Adrenal gland (tissue), 12 donors: ENCODE results near the gene PRDX2. TPM values are rescaled to one million over a fixed set of nuclear protein-coding genes. Genes with fewer than 3 reads are reported as not detected.

Experiments used
- DNase-seq, 7 donors: peaks; one replicate each; pipeline ENCODE4 v3.0.0-alpha.2; 2019 to 2020
- H3K27ac ChIP-seq, 5 donors: fragments of 200-600 bp; sonication (generic) in 4 of 5; 1 replicate in 3 of 5; 2 replicates in 2 of 5; pipeline versions ENCODE4 v1.5.1 to v1.8.0; 2016 to 2020; ENCODE audit warnings: mild to moderate bottlenecking in 1 of 5
- H3K27me3 ChIP-seq: fragments of 200-600 bp; 2 replicates; pipeline ENCODE4 v1.8.0; 2021
- H3K36me3 ChIP-seq, 2 donors: fragments of 200-600 bp; replicated peaks in 1 of 2; 1 replicate in 1 of 2; 2 replicates in 1 of 2; pipeline versions ENCODE4 v1.5.1 to v1.8.0; 2018 to 2022
- H3K4me1 ChIP-seq, 2 donors: fragments of 200-600 bp; replicated peaks in 1 of 2; 1 replicate in 1 of 2; 2 replicates in 1 of 2; pipeline versions ENCODE4 v1.5.1 to v1.8.0; 2018 to 2021
- H3K4me3 ChIP-seq, 4 donors: fragments of 200-600 bp; sonication (generic) in 3 of 4; one replicate each; pipeline ENCODE4 v1.5.1; 2016 to 2018
- H3K9me3 ChIP-seq, 3 donors: fragments of 200-600 bp; sonication (generic) in 1 of 3; replicated peaks in 1 of 3; 1 replicate in 2 of 3; 2 replicates in 1 of 3; pipeline versions ENCODE4 v1.5.1 to v1.8.0; 2016 to 2021
- CTCF ChIP-seq, 6 experiments: fragments of 450-650 bp in 4 of 6; fragments of 200-600 bp in 2 of 6; sonication (generic) in 1 of 6; IDR thresholded peaks; 1 replicate in 5 of 6; 2 replicates in 1 of 6; pipeline versions ENCODE4 v1.5.1 to v1.8.0; 2016 to 2021; ENCODE audit warnings: antibody characterized with exemption in 6 of 6, mild to moderate bottlenecking in 2 of 6, moderate library complexity in 1 of 6
- POLR2A ChIP-seq, 2 donors: fragments of 450-650 bp; IDR thresholded peaks; one replicate each; pipeline ENCODE4 v1.6.1; 2017; ENCODE audit warnings: antibody characterized with exemption in 2 of 2, mild to moderate bottlenecking in 2 of 2, moderate library complexity in 1 of 2
- WGBS, 4 donors: extraction: QIAGEN DNeasy Blood & Tissue Kit in 2 of 4; methylation state at CpG; one replicate each; pipeline versions ENCODE4 v1.1.5 to v1.1.7; 2013 to 2017; 5-methylcytosine and 5-hydroxymethylcytosine counted together
- intact Hi-C, 2 donors: fragments of 100-400 bp; cut with DNase I; formaldehyde crosslinking; loops; one replicate each; pipeline versions ENCODE4 v1.14.1 to v1.15.0; 2022 to 2023
- microRNA-seq, 3 donors: library from miRNA; unstranded; fragments of <30 nt; microRNA quantifications; one replicate each; pipeline ENCODE4, GENCODE V29; 2017 to 2020
- polyA plus RNA-seq, 3 donors: library from polyadenylated mRNA; stranded (reverse); fragments of 200-250 nt in 2 of 3; fragments of 350-450 nt in 1 of 3; fragmentation: Illumina TruSeq in 1 of 3; extraction: RNeasy Lipid Tissue Mini Kit (QIAGEN cat#74804) in 1 of 3; gene quantifications; one replicate each; pipeline ENCODE4 v1.2.3, GENCODE V29; 2013 to 2014
- small RNA-seq, 2 donors: library from RNA; depleted of rRNA; stranded (forward); fragments of <200 nt; gene quantifications; one replicate each; pipeline ENCODE3, GENCODE V24; 2016
- total RNA-seq, 9 donors: library from RNA; depleted of rRNA in 4 of 9; stranded (reverse); fragments of >200 nt in 4 of 9; fragments of 120-200 nt in 1 of 9; fragmentation: NEBNext Ultra II Directional in 1 of 9; extraction: Animal tissue kit (Norgen Biotek cat#: 25700) in 1 of 9; gene quantifications; one replicate each; pipeline versions ENCODE4 v1.1.0 to v1.2.4, GENCODE V29; 2013 to 2023
- donor health status: healthy with polysubstance abuse.
- donor health status: Bipolar disorder and iron deficiency.
- donor health status: DM: yes; HTN: yes; CAD: no.
- donor health status: DM: no; HTN: no; CAD: no.
- donor health status: DM: no; HTN: no; CAD: no.
- donor health status: DM: yes; HTN: yes; CAD: no.

PRDX2 gene
- total and polyA plus RNA-seq, 12 donors = 146 to 1,660 (median 835) TPM

GRCh38 chr19:12750851-12751250 lies 50.7 kb downstream of the PRDX2 start:
- Histone ChIP-seq H3K4me1 (no peaks in the 10 kb centered on the region), H3K4me3 (no peak overlapping the region), H3K27ac (no peak overlapping the region), H3K36me3 (peaks cover 0 to 17% of the 10 kb centered on the region in 2 donors), H3K9me3 (no peaks in the 10 kb centered on the region), H3K27me3 (no peaks in the 10 kb centered on the region)
- TF ChIP-seq POLR2A (IDR thresholded peaks at IDR 0.05) (no peak), CTCF (IDR thresholded peaks at IDR 0.05) (no peak)
- no peak for DNase-seq
- WGBS, 4 donors = 64 to 72% (median 66%) methylated on average over 9 of the region's 9 CpGs
- intact Hi-C loops = loop anchor here in 1 of 2 donors (5.0 kb wide), 1 partner anchor 34 kb away; no protein-coding TSS in a partner anchor

- intact Hi-C loops = loop anchor here in 1 of 2 donors (5.0 kb wide), 1 partner anchor 33 kb away; no protein-coding TSS in a partner anchor
- DNase-seq = no peak
- no peaks in the 10 kb centered on the region for H3K27me3 ChIP-seq
- H3K4me3 ChIP-seq = no peak overlapping the region
- TF ChIP-seq POLR2A (IDR thresholded peaks at IDR 0.05) (no peak), CTCF (IDR thresholded peaks at IDR 0.05) (no peak)
- peaks cover 0 to 25% of the 10 kb centered on the region in 2 donors for H3K36me3 ChIP-seq
- no peaks in the 10 kb centered on the region for H3K9me3 ChIP-seq
- no peak overlapping the region for H3K27ac ChIP-seq
- WGBS, 4 donors = 36 to 45% (median 42%) methylated on average over 8 to 24 of the region's 24 CpGs
- no peaks in the 10 kb centered on the region for H3K4me1 ChIP-seq
These were observed 51.6 kb downstream of the PRDX2 start for GRCh38 chr19:12749938-12750521.

GRCh38 chr19:12748489-12748888 lies 53.1 kb downstream of the PRDX2 start:
- 82 to 85% (median 84%) methylated on average over 4 to 6 of the region's 6 CpGs for WGBS, 4 donors
- DNase-seq = no peak
- H3K27me3 ChIP-seq = no peaks in the 10 kb centered on the region
- no peak overlapping the region for H3K4me3 ChIP-seq
- peaks cover 0 to 34% of the 10 kb centered on the region in 2 donors for H3K36me3 ChIP-seq
- H3K4me1 ChIP-seq = no peaks in the 10 kb centered on the region
- intact Hi-C loops = no loop called here
- TF ChIP-seq POLR2A (IDR thresholded peaks at IDR 0.05) (no peak), CTCF (IDR thresholded peaks at IDR 0.05) (no peak)
- no peak overlapping the region for H3K27ac ChIP-seq
- H3K9me3 ChIP-seq = no peaks in the 10 kb centered on the region

Small RNA genes within 50 kb of the gene (microRNA-seq; reads per million reads assigned to microRNA genes)
- gene MIR5684 = 0 reads per million in 3 donors

Small RNA genes within 50 kb of the gene (small RNA-seq; reads per million reads assigned to genes)
- gene MIR5684 = 0 reads per million in 2 donors

Other genes starting within 250 kb of the PRDX2 start
- gene ZNF490, start 191.0 kb downstream of the PRDX2 start, total RNA-seq = 10 to 100 TPM in 2 of 9 donors, 1 to 10 TPM in 7; 5.3 to 10.9 (median 6.8) TPM
- 1 to 10 TPM in 1 of 3 donors, under 1 TPM in 2; 0.34 to 2.6 (median 0.97) TPM for gene ZNF490, start 191.0 kb downstream of the PRDX2 start, polyA plus RNA-seq
- gene ZNF791, start 190.9 kb downstream of the PRDX2 start, total RNA-seq = 10 to 100 TPM in 7 of 9 donors, 1 to 10 TPM in 2; 6.9 to 33.4 (median 17.7) TPM
- 10 to 100 TPM in 1 of 3 donors, 1 to 10 TPM in 2; 6.0 to 21.9 (median 7.3) TPM for gene ZNF791, start 190.9 kb downstream of the PRDX2 start, polyA plus RNA-seq
- 100 to 1,000 TPM in 6 of 9 donors, 10 to 100 TPM in 3; 25.0 to 131 (median 111) TPM for gene MAN2B1, start 135.1 kb downstream of the PRDX2 start, total RNA-seq
- gene MAN2B1, start 135.1 kb downstream of the PRDX2 start, polyA plus RNA-seq = 100 to 1,000 TPM in 2 of 3 donors, 10 to 100 TPM in 1; 19.5 to 194 (median 152) TPM
- gene WDR83, start 135.0 kb downstream of the PRDX2 start, total RNA-seq = 10 to 100 TPM; 10.6 to 20.5 (median 13.9) TPM
- gene WDR83, start 135.0 kb downstream of the PRDX2 start, polyA plus RNA-seq = 10 to 100 TPM in 2 of 3 donors, 1 to 10 TPM in 1; 3.9 to 68.5 (median 56.1) TPM
- 100 to 1,000 TPM in 5 of 9 donors, 10 to 100 TPM in 4; 80.4 to 197 (median 121) TPM for gene DHPS, start 119.9 kb downstream of the PRDX2 start, total RNA-seq
- gene DHPS, start 119.9 kb downstream of the PRDX2 start, polyA plus RNA-seq = 100 to 1,000 TPM in 2 of 3 donors, 10 to 100 TPM in 1; 64.5 to 166 (median 137) TPM
- gene GNG14, start 113.8 kb downstream of the PRDX2 start, total RNA-seq = not detected
- gene GNG14, start 113.8 kb downstream of the PRDX2 start, polyA plus RNA-seq = not detected
- 10 to 100 TPM in 5 of 9 donors, 1 to 10 TPM in 4; 6.9 to 14.7 (median 11.1) TPM for gene FBXW9, start 105.2 kb downstream of the PRDX2 start, total RNA-seq
- 1 to 10 TPM; 2.1 to 6.8 (median 6.4) TPM for gene FBXW9, start 105.2 kb downstream of the PRDX2 start, polyA plus RNA-seq
- gene TNPO2, start 77.9 kb downstream of the PRDX2 start, total RNA-seq = 100 to 1,000 TPM in 2 of 9 donors, 10 to 100 TPM in 7; 24.5 to 104 (median 78.0) TPM
- gene TNPO2, start 77.9 kb downstream of the PRDX2 start, polyA plus RNA-seq = 10 to 100 TPM; 43.4 to 99.2 (median 58.4) TPM
- gene TRIR, start 67.1 kb downstream of the PRDX2 start, total RNA-seq = 100 to 1,000 TPM; 125 to 423 (median 195) TPM
- 100 to 1,000 TPM; 162 to 405 (median 338) TPM for gene TRIR, start 67.1 kb downstream of the PRDX2 start, polyA plus RNA-seq
- gene GET3, start 64.3 kb downstream of the PRDX2 start, total RNA-seq = 10 to 100 TPM; 75.3 to 97.7 (median 82.5) TPM
- 10 to 100 TPM; 50.3 to 74.1 (median 56.7) TPM for gene GET3, start 64.3 kb downstream of the PRDX2 start, polyA plus RNA-seq
- not detected for gene BEST2, start 50.0 kb downstream of the PRDX2 start, total RNA-seq
- gene BEST2, start 50.0 kb downstream of the PRDX2 start, polyA plus RNA-seq = not detected
- 10 to 100 TPM; 10.2 to 38.3 (median 25.5) TPM for gene HOOK2, start 26.2 kb downstream of the PRDX2 start, total RNA-seq
- gene HOOK2, start 26.2 kb downstream of the PRDX2 start, polyA plus RNA-seq = 10 to 100 TPM in 2 of 3 donors, 1 to 10 TPM in 1; 6.3 to 99.7 (median 69.3) TPM
- gene JUNB, start 10.3 kb downstream of the PRDX2 start, total RNA-seq = 100 to 1,000 TPM in 8 of 9 donors, 10 to 100 TPM in 1; 46.9 to 594 (median 351) TPM
- 100 to 1,000 TPM in 2 of 3 donors, 1 to 10 TPM in 1; 4.2 to 291 (median 104) TPM for gene JUNB, start 10.3 kb downstream of the PRDX2 start, polyA plus RNA-seq
- gene THSD8, start 269 bp upstream of the PRDX2 start, total RNA-seq = 1 to 10 TPM in 5 of 9 donors, not detected in 4; 1.8 to 8.6 (median 4.7) TPM
- gene THSD8, start 269 bp upstream of the PRDX2 start, polyA plus RNA-seq = 1 to 10 TPM; 3.5 to 5.6 (median 4.4) TPM
- 10 to 100 TPM in 1 of 9 donors, 1 to 10 TPM in 8; 2.8 to 11.5 (median 6.6) TPM for gene RNASEH2A, start 4.8 kb upstream of the PRDX2 start, total RNA-seq
- 1 to 10 TPM; 1.8 to 4.3 (median 3.4) TPM for gene RNASEH2A, start 4.8 kb upstream of the PRDX2 start, polyA plus RNA-seq
- 1 to 10 TPM in 3 of 9 donors, under 1 TPM in 1, not detected in 5; 0.23 to 5.2 (median 2.9) TPM for gene RTBDN, start 32.8 kb upstream of the PRDX2 start, total RNA-seq
- gene RTBDN, start 32.8 kb upstream of the PRDX2 start, polyA plus RNA-seq = 10 to 100 TPM in 1 of 3 donors, 1 to 10 TPM in 2; 2.0 to 16.4 (median 4.5) TPM
- gene MAST1, start 36.7 kb upstream of the PRDX2 start, total RNA-seq = 1 to 10 TPM in 8 of 9 donors, under 1 TPM in 1; 0.72 to 6.9 (median 3.0) TPM
- 10 to 100 TPM in 1 of 3 donors, 1 to 10 TPM in 2; 1.3 to 29.6 (median 4.7) TPM for gene MAST1, start 36.7 kb upstream of the PRDX2 start, polyA plus RNA-seq
- gene DNASE2, start 79.6 kb upstream of the PRDX2 start, total RNA-seq = 10 to 100 TPM in 8 of 9 donors, 1 to 10 TPM in 1; 3.3 to 83.4 (median 53.8) TPM
- gene DNASE2, start 79.6 kb upstream of the PRDX2 start, polyA plus RNA-seq = 10 to 100 TPM; 13.6 to 22.2 (median 17.9) TPM
- under 1 TPM in 2 of 9 donors, not detected in 7; 0.23 to 0.83 TPM for gene KLF1, start 85.4 kb upstream of the PRDX2 start, total RNA-seq
- under 1 TPM in 1 of 3 donors, not detected in 2; 0.24 TPM for gene KLF1, start 85.4 kb upstream of the PRDX2 start, polyA plus RNA-seq
- gene GCDH, start 89.4 kb upstream of the PRDX2 start, total RNA-seq = 10 to 100 TPM; 23.7 to 78.4 (median 35.3) TPM
- gene GCDH, start 89.4 kb upstream of the PRDX2 start, polyA plus RNA-seq = 10 to 100 TPM; 16.2 to 26.9 (median 22.5) TPM
- under 1 TPM in 2 of 9 donors, not detected in 7; 0.78 to 0.91 TPM for gene SYCE2, start 117.5 kb upstream of the PRDX2 start, total RNA-seq
- gene SYCE2, start 117.5 kb upstream of the PRDX2 start, polyA plus RNA-seq = under 1 TPM; 0.16 to 0.24 (median 0.20) TPM
- gene FARSA, start 131.9 kb upstream of the PRDX2 start, total RNA-seq = 100 to 1,000 TPM in 1 of 9 donors, 10 to 100 TPM in 8; 40.6 to 102 (median 55.0) TPM
- gene FARSA, start 131.9 kb upstream of the PRDX2 start, polyA plus RNA-seq = 10 to 100 TPM; 33.5 to 62.1 (median 36.0) TPM
- 1,000 to 10,000 TPM in 2 of 9 donors, 100 to 1,000 TPM in 7; 271 to 1,489 (median 656) TPM for gene CALR, start 136.8 kb upstream of the PRDX2 start, total RNA-seq
- 1,000 to 10,000 TPM in 1 of 3 donors, 100 to 1,000 TPM in 2; 224 to 1,230 (median 336) TPM for gene CALR, start 136.8 kb upstream of the PRDX2 start, polyA plus RNA-seq
- gene RAD23A, start 144.1 kb upstream of the PRDX2 start, total RNA-seq = 100 to 1,000 TPM in 6 of 9 donors, 10 to 100 TPM in 3; 66.5 to 146 (median 111) TPM
- gene RAD23A, start 144.1 kb upstream of the PRDX2 start, polyA plus RNA-seq = 100 to 1,000 TPM; 112 to 240 (median 206) TPM
- gene GADD45GIP1, start 155.4 kb upstream of the PRDX2 start, total RNA-seq = 100 to 1,000 TPM in 1 of 9 donors, 10 to 100 TPM in 8; 26.1 to 101 (median 48.5) TPM
- 100 to 1,000 TPM in 2 of 3 donors, 10 to 100 TPM in 1; 16.5 to 213 (median 183) TPM for gene GADD45GIP1, start 155.4 kb upstream of the PRDX2 start, polyA plus RNA-seq
- gene DAND5, start 167.8 kb upstream of the PRDX2 start, total RNA-seq = 1 to 10 TPM in 5 of 9 donors, under 1 TPM in 4; 0.35 to 2.3 (median 1.1) TPM
- under 1 TPM; 0.27 to 0.34 (median 0.32) TPM for gene DAND5, start 167.8 kb upstream of the PRDX2 start, polyA plus RNA-seq
- 10 to 100 TPM in 8 of 9 donors, 1 to 10 TPM in 1; 1.3 to 72.8 (median 32.2) TPM for gene NFIX, start 193.7 kb upstream of the PRDX2 start, total RNA-seq
- 10 to 100 TPM in 1 of 3 donors, 1 to 10 TPM in 2; 4.9 to 18.0 (median 9.4) TPM for gene NFIX, start 193.7 kb upstream of the PRDX2 start, polyA plus RNA-seq